Astrocyte (in vitro differentiated cells and primary cell): ENCODE data around the gene ZBTB1. TPM values are rescaled to one million over a fixed set of nuclear protein-coding genes. Genes with fewer than 3 reads are reported as not detected.

ENCODE experiments used
- DNase-seq: peaks from one replicate; pipeline ENCODE4 v3.0.0-alpha.2; 2010; ENCODE audit warnings: low read depth
- FAIRE-seq: peaks from 2 replicates; lab custom pipeline; 2011; peaks lifted over from hg19 to GRCh38; lab: Jason Lieb, UNC
- H2AFZ ChIP-seq: 2 replicates; pipeline ENCODE4 v1.6.0; 2012; ENCODE audit warnings: low read depth, low read length, inconsistent platforms
- H3K27ac ChIP-seq: 2 replicates; pipeline ENCODE4 v1.5.1; 2011; ENCODE audit warnings: low read depth, low read length, inconsistent platforms
- H3K27me3 ChIP-seq: 2 replicates; pipeline ENCODE4 v1.6.0; 2011; ENCODE audit warnings: low read length, inconsistent platforms; ENCODE audit not compliant: insufficient read depth
- H3K36me3 ChIP-seq: 2 replicates; pipeline ENCODE4 v1.5.1; 2011; ENCODE audit warnings: low read length, inconsistent platforms; ENCODE audit not compliant: insufficient read depth
- H3K4me1 ChIP-seq: 2 replicates; pipeline ENCODE4 v1.5.1; 2011; ENCODE audit warnings: low read length, inconsistent platforms; ENCODE audit not compliant: insufficient read depth
- H3K4me2 ChIP-seq: 2 replicates; pipeline ENCODE4 v1.6.0; 2012; ENCODE audit warnings: low read length, inconsistent platforms
- H3K4me3 ChIP-seq: 2 replicates; pipeline ENCODE4 v1.5.1; 2011; ENCODE audit warnings: low read depth, mild to moderate bottlenecking, low read length, inconsistent platforms; ENCODE audit not compliant: insufficient read depth
- H3K79me2 ChIP-seq: 2 replicates; pipeline ENCODE4 v1.6.0; 2012; ENCODE audit warnings: mild to moderate bottlenecking, low read length, inconsistent platforms; ENCODE audit not compliant: insufficient read depth
- H3K9ac ChIP-seq: 2 replicates; pipeline ENCODE4 v1.6.0; 2012; ENCODE audit warnings: mild to moderate bottlenecking, low read length, inconsistent platforms
- H3K9me3 ChIP-seq: 2 replicates; pipeline ENCODE4 v1.5.1; 2012; ENCODE audit warnings: low read depth, mild to moderate bottlenecking, low read length, inconsistent platforms; ENCODE audit not compliant: insufficient read depth
- H4K20me1 ChIP-seq: 2 replicates; pipeline ENCODE4 v1.6.0; 2012; ENCODE audit warnings: low read length, inconsistent platforms; ENCODE audit not compliant: insufficient read depth
- H3K27ac Mint-ChIP-seq: one replicate; pipeline ENCODE4 v1.8.0; 2021; ENCODE audit warnings: mild to moderate bottlenecking, mixed read lengths; ENCODE audit not compliant: unreplicated experiment
- H3K27me3 Mint-ChIP-seq: one replicate; pipeline ENCODE4 v1.8.0; 2021; ENCODE audit warnings: low read depth, mixed read lengths; ENCODE audit not compliant: unreplicated experiment
- H3K36me3 Mint-ChIP-seq: one replicate; pipeline ENCODE4 v1.8.0; 2021; ENCODE audit warnings: low read depth, mixed read lengths; ENCODE audit not compliant: unreplicated experiment
- H3K4me1 Mint-ChIP-seq: one replicate; pipeline ENCODE4 v1.8.0; 2021; ENCODE audit warnings: low read depth, mixed read lengths; ENCODE audit not compliant: unreplicated experiment
- H3K4me3 Mint-ChIP-seq: one replicate; pipeline ENCODE4 v1.8.0; 2021; ENCODE audit warnings: mild to moderate bottlenecking, moderate library complexity, mixed read lengths; ENCODE audit not compliant: unreplicated experiment
- H3K9me3 Mint-ChIP-seq: one replicate; pipeline ENCODE4 v1.8.0; 2021; ENCODE audit warnings: mild to moderate bottlenecking, mixed read lengths; ENCODE audit not compliant: unreplicated experiment
- CTCF ChIP-seq: IDR thresholded peaks from 2 replicates; pipeline ENCODE4 v1.5.1; 2011; ENCODE audit warnings: low read depth, mild to moderate bottlenecking, inconsistent platforms, low read length, moderate library complexity; ENCODE audit not compliant: insufficient read depth
- EZH2 ChIP-seq: IDR thresholded peaks from 2 replicates; pipeline ENCODE4 v1.6.1; 2012; ENCODE audit warnings: mild to moderate bottlenecking, low read length, inconsistent platforms; ENCODE audit not compliant: insufficient read depth
- total RNA-seq: library from RNA; stranded (reverse); gene quantifications from 2 replicates; pipeline ENCODE4 v1.2.1, GENCODE V29; 2021

Gene ZBTB1
- total RNA-seq, 1 donor from 2014 or later = 43.0 TPM

DNA sequence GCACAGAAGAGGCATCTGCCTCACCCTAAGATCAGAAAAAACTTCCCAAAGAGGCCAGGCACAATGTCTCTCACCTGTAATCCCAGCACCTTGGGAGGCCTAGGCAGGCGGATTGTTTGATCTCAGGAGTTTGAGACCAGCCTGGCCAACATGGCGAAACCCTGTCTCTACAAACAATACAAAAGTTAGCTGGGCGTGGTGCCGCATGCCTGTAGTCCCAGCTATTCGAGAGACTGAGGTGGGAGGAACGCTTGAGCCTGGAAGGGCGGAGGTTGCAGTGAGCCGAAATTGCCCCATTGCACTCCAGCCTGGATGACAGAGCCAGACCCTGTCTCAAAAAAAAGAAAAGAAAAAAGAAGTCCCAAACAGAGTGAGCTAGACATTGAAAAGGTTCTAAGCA, 4.5 kb downstream of the ZBTB1 start:
- H4K20me1 ChIP-seq = peaks cover 87% of the 10 kb centered on the region
- peaks cover 5% of the 10 kb centered on the region for H3K36me3 Mint-ChIP-seq
- no peaks in the 10 kb centered on the region for H3K27me3 ChIP-seq
- FAIRE-seq (no peak), DNase-seq (no peak)
- no peak overlapping the region for H2AFZ ChIP-seq
- H3K9me3 ChIP-seq = no peaks in the 10 kb centered on the region
- no peak overlapping the region for H3K27ac ChIP-seq
- no peak overlapping the region for H3K4me3 ChIP-seq
- H3K4me1 ChIP-seq = peaks cover 24% of the 10 kb centered on the region
- peak overlapping the region; percentile 21 for H3K4me2 ChIP-seq
- H3K4me3 Mint-ChIP-seq = no peak overlapping the region
- H3K9me3 Mint-ChIP-seq = no peaks in the 10 kb centered on the region
- H3K27ac Mint-ChIP-seq = peak overlapping the region; percentile 44
- peaks cover 41% of the 10 kb centered on the region for H3K4me1 Mint-ChIP-seq
- TF ChIP-seq CTCF (no peak), EZH2 (no peak)
- H3K36me3 ChIP-seq = peaks cover 5% of the 10 kb centered on the region
- no peaks in the 10 kb centered on the region for H3K27me3 Mint-ChIP-seq
- H3K79me2 ChIP-seq = peaks cover 98% of the 10 kb centered on the region
- H3K9ac ChIP-seq = no peak overlapping the region

DNA sequence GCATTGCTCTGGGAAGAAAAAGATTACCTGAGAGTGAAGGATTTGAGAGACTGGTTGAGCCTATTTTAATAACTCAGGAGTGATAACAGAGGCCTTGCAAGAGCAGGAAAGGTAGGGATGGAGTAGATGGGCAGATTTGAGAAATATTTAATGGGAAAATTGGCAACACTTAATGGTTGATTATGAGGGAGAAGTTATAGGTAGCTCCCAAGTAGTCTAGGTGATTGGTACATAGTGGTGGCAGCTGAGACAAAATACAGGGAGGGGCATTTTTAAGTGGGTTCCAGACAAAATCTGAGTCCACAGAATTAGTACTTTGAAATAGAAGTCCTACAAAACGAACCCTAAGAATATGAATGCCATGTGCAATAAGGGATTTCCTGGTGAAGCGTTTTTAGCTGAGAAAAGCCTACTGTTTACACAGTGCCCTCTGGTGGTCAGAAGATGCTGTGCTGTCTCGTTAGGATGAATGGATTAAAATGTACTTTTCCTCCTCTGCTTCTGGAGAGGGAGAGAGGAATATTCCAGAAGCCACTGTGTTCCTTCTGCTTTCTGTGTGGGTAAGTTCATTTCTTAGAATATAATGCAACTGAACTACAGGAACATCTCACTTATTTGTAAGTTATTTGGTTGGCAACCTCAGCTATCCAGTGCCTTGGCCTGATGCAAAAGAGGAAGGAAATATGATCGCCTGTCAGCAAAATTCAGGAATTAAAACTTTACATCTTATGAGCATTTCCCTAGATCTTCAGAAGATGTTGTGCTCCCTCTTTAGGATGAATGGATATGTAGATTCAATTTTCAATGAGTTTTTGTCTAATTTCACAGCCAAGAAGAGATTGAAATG, 6.5 kb downstream of the ZBTB1 start:
- Histone ChIP-seq H3K4me2 (peak overlapping the region; percentile 27), H3K4me3 (no peak overlapping the region), H3K9me3 (no peaks in the 10 kb centered on the region), H2AFZ (no peak overlapping the region), H3K9ac (no peak overlapping the region), H3K36me3 (peaks cover 5% of the 10 kb centered on the region), H3K27ac (no peak overlapping the region), H3K27me3 (no peaks in the 10 kb centered on the region), H4K20me1 (peaks cover 95% of the 10 kb centered on the region), H3K79me2 (peaks cover 98% of the 10 kb centered on the region), H3K4me1 (peaks cover 21% of the 10 kb centered on the region)
- H3K36me3 Mint-ChIP-seq = peaks cover 7% of the 10 kb centered on the region
- no peaks in the 10 kb centered on the region for H3K27me3 Mint-ChIP-seq
- H3K27ac Mint-ChIP-seq = no peak overlapping the region
- TF ChIP-seq CTCF = peak; percentile 95
- TF ChIP-seq EZH2 = no peak
- peaks cover 38% of the 10 kb centered on the region for H3K4me1 Mint-ChIP-seq
- DNase-seq (peak; percentile 35), FAIRE-seq (peak; percentile 52)
- H3K4me3 Mint-ChIP-seq = peak overlapping the region; percentile 15
- no peaks in the 10 kb centered on the region for H3K9me3 Mint-ChIP-seq

DNA sequence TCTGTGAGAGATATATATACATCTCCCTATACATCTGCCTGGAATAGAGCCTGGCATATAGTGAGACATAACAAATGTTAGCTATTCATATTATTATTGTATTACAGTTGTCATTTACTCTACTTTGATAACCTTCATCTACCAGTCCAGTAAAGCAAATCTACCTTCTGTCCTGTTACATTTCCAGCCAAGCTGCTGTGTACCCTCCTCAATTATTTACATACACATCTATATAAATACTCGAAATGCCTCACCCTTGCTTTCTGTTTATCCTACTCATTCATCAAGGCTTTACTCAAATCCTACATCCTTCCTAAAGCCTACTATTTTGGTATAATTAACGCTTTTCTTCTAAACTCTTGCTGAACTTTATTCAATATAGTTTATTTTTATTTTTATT, 8.7 kb downstream of the ZBTB1 start:
- no peak overlapping the region for H3K4me3 Mint-ChIP-seq
- H3K36me3 Mint-ChIP-seq = peaks cover 4% of the 10 kb centered on the region
- FAIRE-seq (no peak), DNase-seq (no peak)
- Histone ChIP-seq H3K79me2 (peaks cover 97% of the 10 kb centered on the region), H3K4me1 (peaks cover 7% of the 10 kb centered on the region), H3K4me3 (no peak overlapping the region), H3K9ac (no peak overlapping the region), H3K27me3 (no peaks in the 10 kb centered on the region), H3K27ac (no peak overlapping the region), H3K4me2 (no peak overlapping the region), H3K36me3 (peaks cover 5% of the 10 kb centered on the region), H2AFZ (no peak overlapping the region), H4K20me1 (peaks cover 91% of the 10 kb centered on the region), H3K9me3 (no peaks in the 10 kb centered on the region)
- H3K9me3 Mint-ChIP-seq = no peaks in the 10 kb centered on the region
- peaks cover 29% of the 10 kb centered on the region for H3K4me1 Mint-ChIP-seq
- H3K27ac Mint-ChIP-seq = no peak overlapping the region
- no peaks in the 10 kb centered on the region for H3K27me3 Mint-ChIP-seq
- TF ChIP-seq CTCF = no peak
- TF ChIP-seq EZH2 = no peak
